Muscle layer of duodenum (tissue), 2 donors: ENCODE results near the gene CABP7.
"Not testable (repeated sequence)": the region's sequence is repeated elsewhere in the genome, so short reads cannot be mapped to it uniquely, and the experiment has no call there.

ENCODE experiments used
- H3K27ac ChIP-seq: one replicate; pipeline ENCODE4 v1.7.0; 2013; ENCODE audit warnings: mild to moderate bottlenecking, low read length
- H3K27me3 ChIP-seq: one replicate; pipeline ENCODE4 v1.7.0; 2013; ENCODE audit warnings: low read depth, mild to moderate bottlenecking, control low read depth, low read length
- H3K36me3 ChIP-seq, 2 donors: one replicate each; pipeline ENCODE4 v1.7.0; 2013; ENCODE audit warnings: low read length in 2 of 2, control low read depth in 1 of 2, mild to moderate bottlenecking in 1 of 2; ENCODE audit not compliant: insufficient read depth in 2 of 2, control insufficient read depth in 1 of 2
- H3K4me1 ChIP-seq, 2 donors: one replicate each; pipeline ENCODE4 v1.7.0; 2013; ENCODE audit warnings: low read length in 2 of 2, mild to moderate bottlenecking in 2 of 2, control low read depth in 1 of 2, moderate library complexity in 1 of 2; ENCODE audit not compliant: insufficient read depth in 2 of 2, control insufficient read depth in 1 of 2
- H3K4me3 ChIP-seq, 2 donors: one replicate each; pipeline ENCODE4 v1.7.0; 2013; ENCODE audit warnings: low read length in 2 of 2, low read depth in 1 of 2, mild to moderate bottlenecking in 1 of 2
- H3K9me3 ChIP-seq, 2 donors: one replicate each; pipeline ENCODE4 v1.7.0; 2013; ENCODE audit warnings: low read length in 2 of 2, control low read depth in 1 of 2, mild to moderate bottlenecking in 1 of 2; ENCODE audit not compliant: control insufficient read depth in 1 of 2
- donor health status: healthy.

Gene CABP7

DNA sequence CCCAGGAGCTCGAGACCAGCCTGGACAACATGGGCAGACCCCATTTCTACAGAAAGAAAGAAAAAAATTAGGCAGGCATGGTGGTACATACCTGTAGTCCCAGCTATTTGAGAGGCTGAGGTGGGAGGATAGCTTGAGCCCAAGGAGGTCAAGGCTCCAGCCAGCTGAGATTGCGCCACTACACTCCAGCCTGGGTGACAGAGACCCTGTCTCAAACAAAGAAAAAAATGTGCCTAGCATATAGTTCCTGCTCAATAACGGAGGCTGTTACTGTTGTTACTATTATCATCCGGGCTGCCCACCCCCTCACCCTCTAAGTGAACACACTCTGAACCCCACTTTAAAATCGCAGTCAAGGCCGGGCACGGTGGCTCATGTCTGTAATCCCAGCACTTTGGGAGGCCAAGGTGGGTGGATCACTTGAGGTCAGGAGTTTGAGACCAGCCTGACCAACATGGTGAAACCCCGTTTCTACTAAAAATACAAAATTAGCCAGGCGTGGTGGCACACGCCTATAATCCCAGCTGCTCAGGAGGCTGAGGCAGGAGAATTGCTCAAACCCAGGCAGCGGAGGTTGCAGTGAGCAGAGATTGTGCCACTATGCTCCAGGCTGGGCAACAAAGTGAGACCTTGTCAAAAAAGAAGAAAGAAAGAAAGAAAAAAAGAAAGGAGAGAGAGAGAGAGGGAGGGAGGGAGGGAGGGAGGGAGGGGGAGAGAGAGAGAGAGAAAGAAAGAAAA, 35.0 kb downstream of the CABP7 start:
- not testable (repeated sequence) for H3K4me1 ChIP-seq, H3K4me3 ChIP-seq, H3K27me3 ChIP-seq, H3K27ac ChIP-seq, H3K36me3 ChIP-seq, H3K9me3 ChIP-seq

GRCh38 chr22:29755889-29756288, 36.1 kb downstream of the CABP7 start:
- Histone ChIP-seq H3K27me3 (no peaks in the 10 kb centered on the region), H3K9me3 (no peaks in the 10 kb centered on the region), H3K4me1 (no peaks in the 10 kb centered on the region), H3K27ac (no peak overlapping the region), H3K36me3 (peaks cover 0 to 8% of the 10 kb centered on the region in 2 donors), H3K4me3 (no peak overlapping the region)

- H3K4me3 ChIP-seq, result no peak overlapping the region
- peaks cover 0 to 8% of the 10 kb centered on the region in 2 donors for H3K36me3 ChIP-seq
- H3K27ac ChIP-seq, result no peak overlapping the region
- no peaks in the 10 kb centered on the region for H3K4me1 ChIP-seq
- H3K9me3 ChIP-seq, result no peaks in the 10 kb centered on the region
- no peaks in the 10 kb centered on the region for H3K27me3 ChIP-seq
Observed at GRCh38 chr22:29756341-29756740, 36.5 kb downstream of the CABP7 start.

GRCh38 chr22:29757096-29757495, 37.3 kb downstream of the CABP7 start:
- H3K4me3 ChIP-seq, result no peak overlapping the region
- peaks cover 0 to 8% of the 10 kb centered on the region in 2 donors for H3K36me3 ChIP-seq
- no peaks in the 10 kb centered on the region for H3K9me3 ChIP-seq
- H3K27me3 ChIP-seq, result no peaks in the 10 kb centered on the region
- H3K27ac ChIP-seq, result no peak overlapping the region
- H3K4me1 ChIP-seq, result no peaks in the 10 kb centered on the region

DNA sequence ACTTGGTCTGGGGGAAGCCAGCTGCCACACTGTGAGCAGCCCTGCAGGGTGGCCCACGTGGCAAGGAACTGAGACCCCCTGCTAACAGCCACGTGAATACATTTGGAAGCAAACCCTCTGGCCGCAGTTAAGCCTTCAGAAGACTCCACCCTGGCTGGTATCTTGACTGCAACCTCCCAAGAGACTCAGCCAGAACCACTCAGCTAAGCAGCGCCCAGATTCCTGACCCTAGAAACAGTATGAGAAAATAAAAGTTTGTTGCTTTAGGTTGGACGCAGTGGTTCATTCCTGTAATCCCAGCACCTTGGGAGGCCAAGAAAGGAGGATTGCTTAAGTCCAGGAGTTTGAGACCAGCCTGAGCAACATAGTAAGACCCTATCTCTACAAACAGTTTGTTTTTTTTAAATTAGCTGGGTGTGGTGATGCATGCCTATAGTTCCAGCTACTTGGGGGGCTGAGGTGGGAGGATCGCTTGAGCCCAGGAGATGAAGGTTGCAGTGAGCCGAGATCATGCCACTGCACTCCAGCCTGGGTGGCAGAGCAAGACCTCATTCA, 38.3 kb downstream of the CABP7 start:
- Histone ChIP-seq H3K9me3 (no peaks in the 10 kb centered on the region), H3K4me3 (no peak overlapping the region), H3K27me3 (no peaks in the 10 kb centered on the region), H3K4me1 (no peaks in the 10 kb centered on the region), H3K27ac (no peak overlapping the region), H3K36me3 (peaks cover 0 to 8% of the 10 kb centered on the region in 2 donors)

GRCh38 chr22:29758959-29759358, 39.2 kb downstream of the CABP7 start:
- H3K27me3 ChIP-seq, result no peaks in the 10 kb centered on the region
- H3K27ac ChIP-seq, result no peak overlapping the region
- no peak overlapping the region for H3K4me3 ChIP-seq
- no peaks in the 10 kb centered on the region for H3K4me1 ChIP-seq
- no peaks in the 10 kb centered on the region for H3K9me3 ChIP-seq
- peaks cover 0 to 7% of the 10 kb centered on the region in 2 donors for H3K36me3 ChIP-seq

DNA sequence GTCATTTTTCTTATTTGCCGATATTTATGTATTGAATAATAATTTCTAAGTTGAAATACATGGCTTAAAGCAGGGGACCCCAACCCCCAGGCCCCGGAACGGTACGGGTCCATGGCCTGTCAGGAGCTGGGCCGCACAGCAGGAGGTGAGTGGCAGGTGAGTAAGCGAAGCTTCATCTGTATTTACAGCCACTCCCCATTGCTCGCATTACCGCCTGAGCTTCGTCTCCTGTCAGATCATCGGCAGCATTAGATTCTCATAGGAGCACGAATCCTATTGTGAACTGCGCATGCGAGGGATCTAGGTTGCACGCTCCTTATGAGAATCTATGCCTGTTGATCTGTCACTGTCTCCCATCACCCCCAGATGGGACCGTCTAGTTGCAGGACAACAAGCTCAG, 42.5 kb downstream of the CABP7 start:
- H3K4me1 ChIP-seq, result peaks cover 0 to 11% of the 10 kb centered on the region in 2 donors

GRCh38 chr22:29765905-29766631, 46.3 kb downstream of the CABP7 start:
- peak overlapping the region; percentile 99 to 100 for H3K4me3 ChIP-seq
- peaks cover 11 to 18% of the 10 kb centered on the region in 2 donors for H3K36me3 ChIP-seq
- H3K27ac ChIP-seq, result peak overlapping the region; percentile 95
- peaks cover 9 to 31% of the 10 kb centered on the region in 2 donors for H3K4me1 ChIP-seq
- no peaks in the 10 kb centered on the region for H3K9me3 ChIP-seq
- H3K27me3 ChIP-seq, result no peaks in the 10 kb centered on the region

More for the DNA sequence above, 42.5 kb downstream of the CABP7 start:
- H3K27ac ChIP-seq, result no peak overlapping the region
- H3K27me3 ChIP-seq, result no peaks in the 10 kb centered on the region
- H3K4me3 ChIP-seq, result no peak overlapping the region
- H3K9me3 ChIP-seq, result no peaks in the 10 kb centered on the region
- no peaks in the 10 kb centered on the region for H3K36me3 ChIP-seq

DNA sequence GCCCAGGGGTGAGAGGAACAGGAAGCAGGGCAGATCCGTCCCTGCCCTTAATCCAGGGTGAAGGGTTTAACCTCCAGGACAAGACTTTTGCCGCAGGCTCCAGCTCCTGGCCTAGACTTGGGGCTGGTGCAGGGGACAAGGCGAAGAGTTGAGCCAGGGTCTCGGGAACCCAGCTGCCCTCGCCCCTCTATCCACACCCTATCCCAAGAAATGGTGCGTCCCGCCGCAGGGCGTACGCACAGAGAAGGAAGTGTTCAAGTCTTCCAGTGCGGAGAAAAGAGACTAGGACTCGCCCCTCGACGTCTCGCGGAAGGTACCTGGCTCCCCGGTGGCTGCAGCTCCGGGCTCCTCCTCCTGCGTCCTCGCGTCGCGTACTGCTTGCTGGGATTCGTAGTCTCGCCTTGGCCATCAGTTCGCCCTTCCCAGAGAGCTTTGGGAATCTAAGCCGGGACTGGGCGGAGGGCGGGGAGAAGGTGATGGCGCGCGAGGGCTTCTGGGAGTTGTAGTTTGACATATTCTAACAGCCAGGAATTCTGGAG, 46.9 kb downstream of the CABP7 start, which contains the start of gene ZMAT5:
Gene ZMAT5, minus strand, starts transcription at position 376 of the 539 bp plus-strand sequence. CDS start 18,463 bp downstream, outside the sequence.
- H3K4me1 ChIP-seq, result peaks cover 9 to 31% of the 10 kb centered on the region in 2 donors
- H3K4me3 ChIP-seq, result peak within 1 kb of the TSS; percentile 99 to 100
- H3K36me3 ChIP-seq, result peaks cover 11 to 21% of the 10 kb centered on the region in 2 donors
- H3K27me3 ChIP-seq, result no peaks in the 10 kb centered on the region
- no peaks in the 10 kb centered on the region for H3K9me3 ChIP-seq
- H3K27ac ChIP-seq, result peak within 1 kb of the TSS; percentile 95

GRCh38 chr22:29767171-29768051, 47.6 kb downstream of the CABP7 start, which contains the start of gene UQCR10:
Gene UQCR10 (plus strand): TSS chr22:29767369. CDS start chr22:29767399, 30 bp downstream.
- H3K36me3 ChIP-seq, result peaks cover 11 to 21% of the 10 kb centered on the region in 2 donors
- H3K4me3 ChIP-seq, result peak within 1 kb of the TSS; percentile 99 to 100
- peak within 1 kb of the TSS; percentile 95 for H3K27ac ChIP-seq
- no peaks in the 10 kb centered on the region for H3K27me3 ChIP-seq
- H3K4me1 ChIP-seq, result peaks cover 9 to 31% of the 10 kb centered on the region in 2 donors
- no peaks in the 10 kb centered on the region for H3K9me3 ChIP-seq
